Keratinocyte (primary cell): ENCODE results near the gene PRKD1. TPM values are rescaled to one million over a fixed set of nuclear protein-coding genes. Genes with fewer than 3 reads are reported as not detected.

Experiments used
- DNase-seq: peaks from one replicate; pipeline ENCODE4 v3.0.0-alpha.2; 2011; ENCODE audit warnings: low read depth, missing footprints, low spot score
- FAIRE-seq: peaks from 2 replicates; lab custom pipeline; 2011; peaks lifted over from hg19 to GRCh38; lab: Jason Lieb, UNC
- H2AFZ ChIP-seq: 2 replicates; pipeline ENCODE4 v1.6.0; 2012; ENCODE audit warnings: low read length, control low read depth, inconsistent platforms; ENCODE audit not compliant: control insufficient read depth
- H3K27ac ChIP-seq: 2 replicates; pipeline ENCODE4 v1.5.1; 2011; ENCODE audit warnings: low read length; ENCODE audit not compliant: control insufficient read depth, insufficient read depth
- H3K27me3 ChIP-seq: 3 replicates; pipeline ENCODE4 v1.6.0; 2011; ENCODE audit warnings: low read length; ENCODE audit not compliant: control insufficient read depth, insufficient read depth; ENCODE audit errors: extremely low read depth
- H3K36me3 ChIP-seq, 2 experiments: 2 replicates in 1 of 2; 3 replicates in 1 of 2; pipeline ENCODE4 v1.5.1; 2011; ENCODE audit warnings: low read length in 2 of 2, mild to moderate bottlenecking in 1 of 2; ENCODE audit not compliant: control insufficient read depth in 2 of 2, insufficient read depth in 2 of 2; ENCODE audit errors: extremely low read depth in 1 of 2
- H3K4me1 ChIP-seq: 3 replicates; pipeline ENCODE4 v1.5.1; 2011; ENCODE audit warnings: low read length; ENCODE audit not compliant: control insufficient read depth, insufficient read depth; ENCODE audit errors: extremely low read depth
- H3K4me2 ChIP-seq: 3 replicates; pipeline ENCODE4 v1.6.0; 2011; ENCODE audit warnings: low read depth, low read length; ENCODE audit not compliant: control insufficient read depth, insufficient read depth; ENCODE audit errors: extremely low read depth
- H3K4me3 ChIP-seq, 3 experiments: fragments of 200-600 bp in 1 of 3; sonication (generic) in 1 of 3; 2 replicates in 2 of 3; 3 replicates in 1 of 3; pipeline ENCODE4 v1.5.1; 2011 to 2016; ENCODE audit warnings: low read length in 3 of 3, mild to moderate bottlenecking in 3 of 3, control low read depth in 2 of 3, inconsistent platforms in 1 of 3, low read depth in 1 of 3, mixed read lengths in 1 of 3, mixed run types in 1 of 3, moderate library complexity in 1 of 3; ENCODE audit not compliant: control insufficient read depth in 2 of 3, insufficient read depth in 2 of 3; ENCODE audit errors: extremely low read depth in 1 of 3
- H3K79me2 ChIP-seq: 2 replicates; pipeline ENCODE4 v1.6.0; 2012; ENCODE audit warnings: low read length; ENCODE audit not compliant: control insufficient read depth, insufficient read depth
- H3K9ac ChIP-seq: 3 replicates; pipeline ENCODE4 v1.6.0; 2011; ENCODE audit warnings: low read length; ENCODE audit not compliant: control insufficient read depth, insufficient read depth; ENCODE audit errors: extremely low read depth
- H3K9me1 ChIP-seq: 3 replicates; pipeline ENCODE4 v1.6.0; 2011; ENCODE audit warnings: low read length; ENCODE audit not compliant: control insufficient read depth, insufficient read depth; ENCODE audit errors: extremely low read depth
- H3K9me3 ChIP-seq: 2 replicates; pipeline ENCODE4 v1.5.1; 2012; ENCODE audit warnings: low read depth, low read length; ENCODE audit not compliant: control insufficient read depth
- H4K20me1 ChIP-seq: 3 replicates; pipeline ENCODE4 v1.6.0; 2011; ENCODE audit warnings: low read length; ENCODE audit not compliant: control insufficient read depth, insufficient read depth; ENCODE audit errors: extremely low read depth
- CTCF ChIP-seq, 3 experiments: IDR thresholded peaks in 1 of 3; conservative IDR thresholded peaks in 1 of 3; optimal IDR thresholded peaks in 1 of 3; 2 replicates in 2 of 3; 3 replicates in 1 of 3; pipeline versions ENCODE3 to v1.5.1; 2011; ENCODE audit warnings: low read length in 3 of 3, mild to moderate bottlenecking in 3 of 3, moderate library complexity in 2 of 3, control low read depth in 1 of 3, inconsistent platforms in 1 of 3; ENCODE audit not compliant: insufficient read depth in 2 of 3; ENCODE audit errors: extremely low read depth in 1 of 3
- EZH2 ChIP-seq: IDR thresholded peaks from one replicate; pipeline ENCODE4 v1.6.1; 2012; ENCODE audit warnings: inconsistent platforms, mild to moderate bottlenecking, low read length, moderate library complexity
- dilution Hi-C: fragments of 300-500 bp; cut with MboI; formaldehyde crosslinking; loops from one replicate; pipeline ENCODE4 v1.7.0; 2020; ENCODE audit warnings: low sequenced_read_pairs; ENCODE audit not compliant: extremely low pct_ligation_motif_present
- polyA plus RNA-seq, 5 experiments: library from polyadenylated mRNA; depleted of rRNA in 3 of 5; stranded (reverse) in 3 of 5; stranded (forward) in 1 of 5; unstranded in 1 of 5; fragments of >200 nt; gene quantifications; 1 replicate in 1 of 5; 2 replicates in 3 of 5; 3 replicates in 1 of 5; pipeline versions ENCODE4 v1.2.1 to v1.2.3, GENCODE V29; 2011 to 2012; ENCODE audit warnings: missing spikeins in 2 of 5, low read depth in 1 of 5, low replicate concordance in 1 of 5

The PRKD1 gene
- polyA plus RNA-seq, 1 donor (not counting 4 experiments of a cell fraction or from before 2014, with no cell fraction given): 0.49 TPM

GRCh38 chr14:29664515-29664914, 263.1 kb downstream of the PRKD1 start:
- FAIRE-seq: no peak
- DNase-seq: no peak
- Histone ChIP-seq H3K4me3 (no peak overlapping the region), H3K9me1 (no peaks in the 10 kb centered on the region), H3K36me3 (no peaks in the 10 kb centered on the region), H3K4me1 (no peaks in the 10 kb centered on the region), H3K79me2 (no peaks in the 10 kb centered on the region), H2AFZ (no peak overlapping the region), H3K27ac (no peak overlapping the region), H3K27me3 (no peaks in the 10 kb centered on the region), H3K9me3 (no peaks in the 10 kb centered on the region), H4K20me1 (no peaks in the 10 kb centered on the region), H3K9ac (no peak overlapping the region), H3K4me2 (no peak overlapping the region)
- dilution Hi-C loops: no loop called here
- no peak for TF ChIP-seq EZH2
- TF ChIP-seq CTCF (optimal IDR thresholded peaks at IDR 0.05 in 1 of 3, IDR thresholded peaks at IDR 0.05 in 1 of 3, conservative IDR thresholded peaks at IDR 0.05 in 1 of 3; ENCODE audit: extremely low read depth in 1 of 3, insufficient read depth in 2 of 3, low read length in 3 of 3): no peak

GRCh38 chr14:29663281-29663801, 264.3 kb downstream of the PRKD1 start:
- no peak overlapping the region for H3K4me2 ChIP-seq
- H3K36me3 ChIP-seq: no peaks in the 10 kb centered on the region
- dilution Hi-C loops: no loop called here
- no peak overlapping the region for H3K27ac ChIP-seq
- TF ChIP-seq EZH2 (no peak), CTCF (optimal IDR thresholded peaks at IDR 0.05 in 1 of 3, IDR thresholded peaks at IDR 0.05 in 1 of 3, conservative IDR thresholded peaks at IDR 0.05 in 1 of 3; ENCODE audit: extremely low read depth in 1 of 3, insufficient read depth in 2 of 3, low read length in 3 of 3) (no peak)
- H3K9ac ChIP-seq: no peak overlapping the region
- FAIRE-seq: no peak
- DNase-seq: no peak
- H3K4me3 ChIP-seq: no peak overlapping the region
- no peaks in the 10 kb centered on the region for H3K4me1 ChIP-seq
- H4K20me1 ChIP-seq: no peaks in the 10 kb centered on the region
- H3K79me2 ChIP-seq: no peaks in the 10 kb centered on the region
- no peaks in the 10 kb centered on the region for H3K27me3 ChIP-seq
- no peak overlapping the region for H2AFZ ChIP-seq
- no peaks in the 10 kb centered on the region for H3K9me1 ChIP-seq
- no peaks in the 10 kb centered on the region for H3K9me3 ChIP-seq
